ENCODE measurements around the gene STX12.

DNA sequence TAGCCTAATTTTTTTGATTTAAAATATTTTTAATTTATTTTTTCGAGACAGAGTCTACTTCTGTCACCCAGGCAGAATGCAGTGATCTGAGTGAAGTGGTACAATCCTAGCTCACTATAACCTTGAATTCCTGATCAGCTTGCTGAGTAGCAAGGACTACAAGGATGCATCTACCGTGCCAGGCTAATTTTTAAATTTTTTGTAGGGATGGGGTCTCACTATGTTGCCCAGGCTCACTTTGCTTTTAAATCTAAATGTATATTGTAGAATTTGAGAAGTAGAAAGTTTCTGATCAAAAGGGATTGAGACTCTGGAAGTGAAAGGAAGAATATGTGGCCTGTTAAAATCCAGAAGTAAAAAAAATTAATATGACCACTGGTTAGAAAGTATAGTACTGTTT lies 1.6 kb downstream of the STX12 start:
- TF ChIP-seq POLR2AphosphoS5 (IDR thresholded peaks at IDR 0.05; ENCODE audit: low read depth) (no peak), CTCF (conservative IDR thresholded peaks at IDR 0.05; ENCODE audit: low read depth in 2 of 2) (no peak), EZH2 (IDR thresholded peaks at IDR 0.05; ENCODE audit: low read depth, unreplicated experiment) (no peak), ETS1 (IDR thresholded peaks at IDR 0.05) (no peak), EZH2phosphoT487 (IDR thresholded peaks at IDR 0.05; ENCODE audit: unreplicated experiment) (no peak)

All from GM23338 (cell line).